Urinary bladder (tissue), 4 donors: ENCODE results near the gene SH3RF3. TPM values are rescaled to one million over a fixed set of nuclear protein-coding genes. Genes with fewer than 3 reads are reported as not detected.

ENCODE experiments used
- DNase-seq: peaks from one replicate; pipeline ENCODE4 v3.0.0-alpha.2; 2015; ENCODE audit errors: extremely low spot score
- H3K27ac ChIP-seq: one replicate; pipeline ENCODE4 v1.5.1; 2013; ENCODE audit warnings: low read depth, mild to moderate bottlenecking, moderate library complexity
- H3K36me3 ChIP-seq: one replicate; pipeline ENCODE4 v1.6.1; 2013; ENCODE audit warnings: mild to moderate bottlenecking, moderate library complexity; ENCODE audit not compliant: insufficient read depth
- H3K4me1 ChIP-seq: one replicate; pipeline ENCODE4 v1.6.1; 2013; ENCODE audit warnings: mild to moderate bottlenecking, moderate library complexity; ENCODE audit not compliant: insufficient read depth
- H3K4me3 ChIP-seq: one replicate; pipeline ENCODE4 v1.5.1; 2013; ENCODE audit warnings: low read depth, low read length
- WGBS: extraction: QIAGEN DNeasy Blood & Tissue Kit; methylation state at CpG from one replicate; pipeline ENCODE4 v1.1.7; 2013; 5-methylcytosine and 5-hydroxymethylcytosine counted together
- polyA plus RNA-seq: library from polyadenylated mRNA; stranded (reverse); fragments of 200-250 nt; gene quantifications from one replicate; pipeline ENCODE4 v1.2.3, GENCODE V29; 2013
- total RNA-seq: library from RNA; depleted of rRNA; stranded (reverse); fragments of >200 nt; gene quantifications from one replicate; pipeline ENCODE4 v1.2.3, GENCODE V29; 2014
- donor health status: healthy with polysubstance abuse.
- donor health status: healthy.

The SH3RF3 gene
- total and polyA plus RNA-seq, 2 donors, result 3.6 to 12.6 TPM

DNA sequence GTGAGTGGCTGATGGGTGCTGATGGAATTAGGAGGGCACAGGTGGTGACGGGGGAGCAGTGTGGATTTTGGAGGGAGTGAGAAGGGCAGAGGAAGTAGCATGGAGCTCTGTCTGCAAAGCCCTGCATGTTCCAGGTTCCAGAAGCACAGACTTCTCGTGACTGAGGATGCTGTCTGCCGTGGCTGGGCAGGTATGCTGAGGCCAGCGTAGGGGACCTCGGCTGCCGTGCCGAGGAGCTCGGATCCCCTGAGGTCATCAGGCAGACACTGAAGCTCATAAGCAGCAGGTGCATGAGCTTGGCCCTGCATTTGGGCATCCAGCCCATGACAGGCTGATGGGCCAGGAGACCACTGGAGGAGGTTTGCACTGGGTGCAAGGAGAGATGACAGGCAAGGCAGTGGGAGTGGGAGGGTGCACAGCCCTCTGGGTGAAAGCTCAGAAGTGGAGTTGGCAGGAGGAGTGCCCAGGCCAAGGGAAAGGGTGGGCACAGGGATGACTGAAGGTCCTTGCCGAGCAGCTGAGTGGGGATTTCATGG lies 215.3 kb downstream of the SH3RF3 start:
- WGBS, result 97% methylated on average over 9 of the region's 9 CpGs
- no peaks in the 10 kb centered on the region for H3K36me3 ChIP-seq
- H3K4me1 ChIP-seq, result peaks cover 2% of the 10 kb centered on the region
- no peak overlapping the region for H3K27ac ChIP-seq
- no peak for DNase-seq
- no peak overlapping the region for H3K4me3 ChIP-seq

GRCh38 chr2:109345091-109345490 lies 216.1 kb downstream of the SH3RF3 start:
- H3K4me3 ChIP-seq, result no peak overlapping the region
- no peaks in the 10 kb centered on the region for H3K4me1 ChIP-seq
- H3K36me3 ChIP-seq, result no peaks in the 10 kb centered on the region
- no peak overlapping the region for H3K27ac ChIP-seq
- DNase-seq, result no peak
- WGBS, result 90% methylated on average over 10 of the region's 10 CpGs

- no peak for DNase-seq
- Histone ChIP-seq H3K4me1 (no peaks in the 10 kb centered on the region), H3K36me3 (no peaks in the 10 kb centered on the region), H3K4me3 (no peak overlapping the region), H3K27ac (no peak overlapping the region)
- WGBS, result 88% methylated on average over 13 of the region's 13 CpGs
Measured at GRCh38 chr2:109345653-109346480, 216.9 kb downstream of the SH3RF3 start.

DNA sequence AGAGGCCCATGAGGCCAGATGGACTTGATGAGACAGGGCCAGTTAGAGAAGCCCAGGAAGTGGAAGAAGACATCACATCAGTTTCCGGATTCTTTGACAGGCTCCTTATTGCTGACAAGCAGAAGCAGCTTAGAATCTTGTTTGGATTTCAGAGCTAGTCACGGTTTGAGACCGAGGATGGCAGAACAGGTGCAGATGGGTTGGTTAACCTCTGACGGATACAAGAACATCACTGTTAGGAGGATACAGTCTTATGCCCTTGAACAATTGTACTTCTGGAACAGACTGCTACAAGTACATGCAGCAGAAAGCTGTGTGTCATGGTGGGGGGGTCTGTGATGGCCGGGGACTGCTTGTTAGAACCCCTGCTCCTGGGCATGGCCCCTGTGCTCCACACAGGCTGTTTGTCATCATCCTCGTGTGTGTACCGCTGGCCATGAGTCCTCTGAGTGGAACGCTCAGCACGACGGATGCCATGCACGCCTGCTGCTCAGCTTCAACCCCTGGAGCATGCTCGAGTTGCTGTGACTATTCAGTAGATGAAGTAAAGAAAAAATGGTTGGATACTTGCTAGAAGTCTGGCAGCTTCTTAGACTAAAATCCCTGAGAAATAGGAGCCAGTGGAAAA lies 217.7 kb downstream of the SH3RF3 start:
- Histone ChIP-seq H3K36me3 (no peaks in the 10 kb centered on the region), H3K4me3 (no peak overlapping the region), H3K27ac (no peak overlapping the region), H3K4me1 (no peaks in the 10 kb centered on the region)
- no peak for DNase-seq
- 88% methylated on average over 12 of the region's 12 CpGs for WGBS

DNA sequence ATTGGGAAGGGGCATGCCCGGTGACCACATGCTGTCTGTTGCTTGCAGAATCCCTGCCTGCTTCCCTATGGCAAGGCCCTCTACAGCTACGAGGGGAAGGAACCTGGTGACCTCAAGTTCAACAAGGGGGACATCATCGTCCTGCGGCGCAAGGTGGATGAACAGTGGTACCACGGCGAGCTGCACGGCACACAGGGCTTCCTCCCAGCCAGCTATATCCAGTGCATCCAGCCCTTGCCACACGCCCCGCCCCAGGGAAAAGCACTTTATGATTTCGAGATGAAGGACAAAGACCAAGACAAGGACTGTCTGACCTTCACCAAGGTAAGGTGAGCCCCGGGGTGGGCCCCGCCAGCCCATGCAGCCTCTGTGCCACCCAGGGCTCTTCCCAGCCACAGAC lies 218.6 kb downstream of the SH3RF3 start:
- 90% methylated on average over 13 of the region's 13 CpGs for WGBS
- no peak for DNase-seq
- H3K4me3 ChIP-seq, result no peak overlapping the region
- no peaks in the 10 kb centered on the region for H3K36me3 ChIP-seq
- H3K27ac ChIP-seq, result no peak overlapping the region
- H3K4me1 ChIP-seq, result no peaks in the 10 kb centered on the region

DNA sequence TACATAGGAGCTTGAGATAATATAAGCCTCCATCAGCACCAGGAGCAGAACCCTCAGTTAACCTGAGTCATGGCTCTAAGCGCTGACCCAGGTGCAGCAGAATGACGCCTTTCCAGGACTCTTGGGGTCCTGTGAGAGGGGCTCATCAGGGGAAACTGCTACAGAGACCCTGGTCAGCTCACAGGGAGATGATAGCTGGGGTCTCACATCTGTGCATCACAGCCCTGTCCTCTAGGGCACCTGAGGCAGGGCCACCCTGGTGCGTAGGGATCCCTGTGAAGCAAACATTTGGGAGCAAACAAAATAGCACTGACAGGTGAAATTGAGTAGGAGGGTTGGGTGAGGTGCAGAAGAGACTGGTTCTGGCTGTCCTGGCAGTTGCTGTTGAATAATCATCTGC lies 219.2 kb downstream of the SH3RF3 start:
- H3K4me1 ChIP-seq, result no peaks in the 10 kb centered on the region
- no peak overlapping the region for H3K27ac ChIP-seq
- WGBS, result 96% methylated on average over 3 of the region's 3 CpGs
- no peak overlapping the region for H3K4me3 ChIP-seq
- no peak for DNase-seq
- no peaks in the 10 kb centered on the region for H3K36me3 ChIP-seq

- H3K36me3 ChIP-seq, result no peaks in the 10 kb centered on the region
- 63% methylated on average over 13 of the region's 13 CpGs for WGBS
- H3K27ac ChIP-seq, result no peak overlapping the region
- no peak overlapping the region for H3K4me3 ChIP-seq
- no peak for DNase-seq
- H3K4me1 ChIP-seq, result no peaks in the 10 kb centered on the region
Measured at GRCh38 chr2:109348671-109349502, 219.9 kb downstream of the SH3RF3 start.

- Histone ChIP-seq H3K4me1 (no peaks in the 10 kb centered on the region), H3K27ac (no peak overlapping the region), H3K4me3 (no peak overlapping the region), H3K36me3 (no peaks in the 10 kb centered on the region)
- 94% methylated on average over 18 of the region's 18 CpGs for WGBS
- DNase-seq, result no peak
Measured at GRCh38 chr2:109349503-109350465, 220.8 kb downstream of the SH3RF3 start.

DNA sequence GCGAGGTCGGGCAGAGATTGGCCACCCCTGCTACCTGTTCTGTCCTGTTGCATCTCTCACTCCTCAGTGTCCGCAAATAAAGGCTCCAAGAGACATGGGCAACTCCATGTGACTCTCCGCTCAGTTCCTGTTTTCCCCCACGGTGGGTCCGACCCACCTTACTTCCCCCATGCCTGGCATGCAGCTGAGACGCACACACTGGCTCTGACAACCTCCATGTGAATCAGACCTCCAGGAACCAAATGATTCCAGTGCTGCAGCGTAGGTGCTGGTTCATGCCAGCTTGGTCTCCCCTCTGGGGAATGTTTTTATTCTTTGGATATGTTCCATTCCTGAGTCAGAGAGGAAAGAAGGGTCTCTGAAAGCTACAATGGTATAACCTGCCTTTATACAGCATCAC lies 221.5 kb downstream of the SH3RF3 start:
- Histone ChIP-seq H3K4me1 (no peaks in the 10 kb centered on the region), H3K4me3 (no peak overlapping the region), H3K27ac (no peak overlapping the region), H3K36me3 (no peaks in the 10 kb centered on the region)
- 89% methylated on average over 8 of the region's 8 CpGs for WGBS
- DNase-seq, result no peak

GRCh38 chr2:109351164-109351756 lies 222.3 kb downstream of the SH3RF3 start:
- 48% methylated on average over 9 of the region's 9 CpGs for WGBS
- no peak overlapping the region for H3K4me3 ChIP-seq
- H3K27ac ChIP-seq, result no peak overlapping the region
- no peaks in the 10 kb centered on the region for H3K4me1 ChIP-seq
- no peak for DNase-seq
- no peaks in the 10 kb centered on the region for H3K36me3 ChIP-seq

- WGBS, result 60% methylated on average over 20 of the region's 20 CpGs
- no peak for DNase-seq
- Histone ChIP-seq H3K4me1 (no peaks in the 10 kb centered on the region), H3K36me3 (no peaks in the 10 kb centered on the region), H3K27ac (no peak overlapping the region), H3K4me3 (no peak overlapping the region)
Measured at GRCh38 chr2:109352056-109352897, 223.3 kb downstream of the SH3RF3 start.
